ENCODE results near the gene OR52N1.

DNA sequence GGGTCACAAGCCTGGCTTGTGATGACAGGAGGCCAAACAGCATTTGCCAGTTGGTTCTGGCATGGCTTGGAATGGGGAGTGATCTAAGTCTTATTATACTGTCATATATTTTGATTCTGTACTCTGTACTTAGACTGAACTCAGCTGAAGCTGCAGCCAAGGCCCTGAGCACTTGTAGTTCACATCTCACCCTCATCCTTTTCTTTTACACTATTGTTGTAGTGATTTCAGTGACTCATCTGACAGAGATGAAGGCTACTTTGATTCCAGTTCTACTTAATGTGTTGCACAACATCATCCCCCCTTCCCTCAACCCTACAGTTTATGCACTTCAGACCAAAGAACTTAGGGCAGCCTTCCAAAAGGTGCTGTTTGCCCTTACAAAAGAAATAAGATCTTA, 54.0 kb downstream of the OR52N1 start:
- TF ChIP-seq, protein P1, sequence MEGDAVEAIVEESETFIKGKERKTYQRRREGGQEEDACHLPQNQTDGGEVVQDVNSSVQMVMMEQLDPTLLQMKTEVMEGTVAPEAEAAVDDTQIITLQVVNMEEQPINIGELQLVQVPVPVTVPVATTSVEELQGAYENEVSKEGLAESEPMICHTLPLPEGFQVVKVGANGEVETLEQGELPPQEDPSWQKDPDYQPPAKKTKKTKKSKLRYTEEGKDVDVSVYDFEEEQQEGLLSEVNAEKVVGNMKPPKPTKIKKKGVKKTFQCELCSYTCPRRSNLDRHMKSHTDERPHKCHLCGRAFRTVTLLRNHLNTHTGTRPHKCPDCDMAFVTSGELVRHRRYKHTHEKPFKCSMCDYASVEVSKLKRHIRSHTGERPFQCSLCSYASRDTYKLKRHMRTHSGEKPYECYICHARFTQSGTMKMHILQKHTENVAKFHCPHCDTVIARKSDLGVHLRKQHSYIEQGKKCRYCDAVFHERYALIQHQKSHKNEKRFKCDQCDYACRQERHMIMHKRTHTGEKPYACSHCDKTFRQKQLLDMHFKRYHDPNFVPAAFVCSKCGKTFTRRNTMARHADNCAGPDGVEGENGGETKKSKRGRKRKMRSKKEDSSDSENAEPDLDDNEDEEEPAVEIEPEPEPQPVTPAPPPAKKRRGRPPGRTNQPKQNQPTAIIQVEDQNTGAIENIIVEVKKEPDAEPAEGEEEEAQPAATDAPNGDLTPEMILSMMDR (conservative IDR thresholded peaks at IDR 0.05 in 1 of 2, IDR thresholded peaks at IDR 0.05 in 1 of 2; ENCODE audit: extremely low read depth in 1 of 2, insufficient read depth in 1 of 2, low read depth in 1 of 2, low read length in 2 of 2), result no peak
- no peak for TF ChIP-seq EZH2 (IDR thresholded peaks at IDR 0.05; ENCODE audit: borderline replicate concordance, low read length)
